ENCODE measurements around the gene GNPTG. TPM values are rescaled to one million over a fixed set of nuclear protein-coding genes. Genes with fewer than 3 reads are reported as not detected.

The GNPTG gene
- total and polyA plus RNA-seq, 9 of the 15 experiments (the other 6 are each of a cell fraction or from before 2014, with no cell fraction given): 0.69 to 33.3 (median 13.6) TPM

DNA sequence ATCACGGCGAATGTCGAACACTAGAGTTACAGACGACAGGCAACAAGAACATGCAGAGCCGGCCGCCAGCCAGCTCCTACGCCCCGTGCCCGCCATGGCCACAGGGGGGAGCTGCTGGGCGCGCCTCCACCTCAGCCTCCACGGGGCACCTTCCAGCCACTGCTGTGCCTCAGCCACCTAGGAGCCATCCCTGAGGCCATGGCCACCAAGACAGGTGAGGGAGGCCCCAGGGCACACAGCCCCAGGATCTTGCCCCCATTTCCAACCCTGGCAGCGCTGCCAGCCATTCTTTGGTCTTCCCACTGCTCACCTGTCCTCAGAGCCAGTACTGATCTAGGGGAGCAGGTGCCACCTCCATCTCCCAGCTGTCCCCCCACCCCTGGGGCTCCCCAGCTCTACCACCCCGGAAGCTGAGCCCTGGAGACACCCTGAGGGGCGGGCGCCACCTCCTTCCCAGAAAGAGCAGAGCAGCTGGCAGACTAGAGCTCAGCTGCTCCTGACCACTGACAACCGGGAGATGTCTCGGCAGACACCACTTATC is 11.8 kb downstream of the GNPTG start (continued):
- TF ChIP-seq, protein P1, sequence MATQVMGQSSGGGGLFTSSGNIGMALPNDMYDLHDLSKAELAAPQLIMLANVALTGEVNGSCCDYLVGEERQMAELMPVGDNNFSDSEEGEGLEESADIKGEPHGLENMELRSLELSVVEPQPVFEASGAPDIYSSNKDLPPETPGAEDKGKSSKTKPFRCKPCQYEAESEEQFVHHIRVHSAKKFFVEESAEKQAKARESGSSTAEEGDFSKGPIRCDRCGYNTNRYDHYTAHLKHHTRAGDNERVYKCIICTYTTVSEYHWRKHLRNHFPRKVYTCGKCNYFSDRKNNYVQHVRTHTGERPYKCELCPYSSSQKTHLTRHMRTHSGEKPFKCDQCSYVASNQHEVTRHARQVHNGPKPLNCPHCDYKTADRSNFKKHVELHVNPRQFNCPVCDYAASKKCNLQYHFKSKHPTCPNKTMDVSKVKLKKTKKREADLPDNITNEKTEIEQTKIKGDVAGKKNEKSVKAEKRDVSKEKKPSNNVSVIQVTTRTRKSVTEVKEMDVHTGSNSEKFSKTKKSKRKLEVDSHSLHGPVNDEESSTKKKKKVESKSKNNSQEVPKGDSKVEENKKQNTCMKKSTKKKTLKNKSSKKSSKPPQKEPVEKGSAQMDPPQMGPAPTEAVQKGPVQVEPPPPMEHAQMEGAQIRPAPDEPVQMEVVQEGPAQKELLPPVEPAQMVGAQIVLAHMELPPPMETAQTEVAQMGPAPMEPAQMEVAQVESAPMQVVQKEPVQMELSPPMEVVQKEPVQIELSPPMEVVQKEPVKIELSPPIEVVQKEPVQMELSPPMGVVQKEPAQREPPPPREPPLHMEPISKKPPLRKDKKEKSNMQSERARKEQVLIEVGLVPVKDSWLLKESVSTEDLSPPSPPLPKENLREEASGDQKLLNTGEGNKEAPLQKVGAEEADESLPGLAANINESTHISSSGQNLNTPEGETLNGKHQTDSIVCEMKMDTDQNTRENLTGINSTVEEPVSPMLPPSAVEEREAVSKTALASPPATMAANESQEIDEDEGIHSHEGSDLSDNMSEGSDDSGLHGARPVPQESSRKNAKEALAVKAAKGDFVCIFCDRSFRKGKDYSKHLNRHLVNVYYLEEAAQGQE (IDR thresholded peaks at IDR 0.05; ENCODE audit: borderline replicate concordance): peak; percentile 81
- TF ChIP-seq, protein P1 (CRISPR knock-in tag; IDR thresholded peaks at IDR 0.05; ENCODE audit: low read depth): no peak
- TF ChIP-seq OTX1 (CRISPR knock-in tag; IDR thresholded peaks at IDR 0.05) (no peak), DMBX1 (CRISPR knock-in tag; IDR thresholded peaks at IDR 0.05; ENCODE audit: borderline replicate concordance) (no peak), MCM3 (IDR thresholded peaks at IDR 0.05) (no peak), POLR2G (IDR thresholded peaks at IDR 0.05; ENCODE audit: low read depth, low read length) (peak; percentile 52), CC2D1A (IDR thresholded peaks at IDR 0.05) (no peak), RFX7 (CRISPR knock-in tag; IDR thresholded peaks at IDR 0.05) (no peak)
- TF ChIP-seq, protein P2, sequence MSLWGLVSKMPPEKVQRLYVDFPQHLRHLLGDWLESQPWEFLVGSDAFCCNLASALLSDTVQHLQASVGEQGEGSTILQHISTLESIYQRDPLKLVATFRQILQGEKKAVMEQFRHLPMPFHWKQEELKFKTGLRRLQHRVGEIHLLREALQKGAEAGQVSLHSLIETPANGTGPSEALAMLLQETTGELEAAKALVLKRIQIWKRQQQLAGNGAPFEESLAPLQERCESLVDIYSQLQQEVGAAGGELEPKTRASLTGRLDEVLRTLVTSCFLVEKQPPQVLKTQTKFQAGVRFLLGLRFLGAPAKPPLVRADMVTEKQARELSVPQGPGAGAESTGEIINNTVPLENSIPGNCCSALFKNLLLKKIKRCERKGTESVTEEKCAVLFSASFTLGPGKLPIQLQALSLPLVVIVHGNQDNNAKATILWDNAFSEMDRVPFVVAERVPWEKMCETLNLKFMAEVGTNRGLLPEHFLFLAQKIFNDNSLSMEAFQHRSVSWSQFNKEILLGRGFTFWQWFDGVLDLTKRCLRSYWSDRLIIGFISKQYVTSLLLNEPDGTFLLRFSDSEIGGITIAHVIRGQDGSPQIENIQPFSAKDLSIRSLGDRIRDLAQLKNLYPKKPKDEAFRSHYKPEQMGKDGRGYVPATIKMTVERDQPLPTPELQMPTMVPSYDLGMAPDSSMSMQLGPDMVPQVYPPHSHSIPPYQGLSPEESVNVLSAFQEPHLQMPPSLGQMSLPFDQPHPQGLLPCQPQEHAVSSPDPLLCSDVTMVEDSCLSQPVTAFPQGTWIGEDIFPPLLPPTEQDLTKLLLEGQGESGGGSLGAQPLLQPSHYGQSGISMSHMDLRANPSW (CRISPR knock-in tag; IDR thresholded peaks at IDR 0.05): no peak
- TF ChIP-seq, protein P3, sequence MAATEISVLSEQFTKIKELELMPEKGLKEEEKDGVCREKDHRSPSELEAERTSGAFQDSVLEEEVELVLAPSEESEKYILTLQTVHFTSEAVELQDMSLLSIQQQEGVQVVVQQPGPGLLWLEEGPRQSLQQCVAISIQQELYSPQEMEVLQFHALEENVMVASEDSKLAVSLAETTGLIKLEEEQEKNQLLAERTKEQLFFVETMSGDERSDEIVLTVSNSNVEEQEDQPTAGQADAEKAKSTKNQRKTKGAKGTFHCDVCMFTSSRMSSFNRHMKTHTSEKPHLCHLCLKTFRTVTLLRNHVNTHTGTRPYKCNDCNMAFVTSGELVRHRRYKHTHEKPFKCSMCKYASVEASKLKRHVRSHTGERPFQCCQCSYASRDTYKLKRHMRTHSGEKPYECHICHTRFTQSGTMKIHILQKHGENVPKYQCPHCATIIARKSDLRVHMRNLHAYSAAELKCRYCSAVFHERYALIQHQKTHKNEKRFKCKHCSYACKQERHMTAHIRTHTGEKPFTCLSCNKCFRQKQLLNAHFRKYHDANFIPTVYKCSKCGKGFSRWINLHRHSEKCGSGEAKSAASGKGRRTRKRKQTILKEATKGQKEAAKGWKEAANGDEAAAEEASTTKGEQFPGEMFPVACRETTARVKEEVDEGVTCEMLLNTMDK (IDR thresholded peaks at IDR 0.05; ENCODE audit: borderline replicate concordance, insufficient read depth, low read depth, low read length, poor library complexity, severe bottlenecking): peak; percentile 59
- TF ChIP-seq, protein P4, sequence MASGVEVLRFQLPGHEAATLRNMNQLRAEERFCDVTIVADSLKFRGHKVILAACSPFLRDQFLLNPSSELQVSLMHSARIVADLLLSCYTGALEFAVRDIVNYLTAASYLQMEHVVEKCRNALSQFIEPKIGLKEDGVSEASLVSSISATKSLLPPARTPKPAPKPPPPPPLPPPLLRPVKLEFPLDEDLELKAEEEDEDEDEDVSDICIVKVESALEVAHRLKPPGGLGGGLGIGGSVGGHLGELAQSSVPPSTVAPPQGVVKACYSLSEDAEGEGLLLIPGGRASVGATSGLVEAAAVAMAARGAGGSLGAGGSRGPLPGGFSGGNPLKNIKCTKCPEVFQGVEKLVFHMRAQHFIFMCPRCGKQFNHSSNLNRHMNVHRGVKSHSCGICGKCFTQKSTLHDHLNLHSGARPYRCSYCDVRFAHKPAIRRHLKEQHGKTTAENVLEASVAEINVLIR (CRISPR knock-in tag; IDR thresholded peaks at IDR 0.05): no peak
